MCF 10A (cell line): Measurements from ENCODE around the gene MAMLD1. TPM values are rescaled to one million over a fixed set of nuclear protein-coding genes. Genes with fewer than 3 reads are reported as not detected.

Source experiments
- BruUV-seq: library from RNA; stranded (reverse); fragments of 400-500 nt; replicated peaks from 2 replicates; lab custom pipeline; 2021; lab: Mats Ljungman, UMichigan
- CTCF ChIA-PET: fragments of 300-600 bp; sonication (Branson Sonifier 250); formaldehyde crosslinking; extraction: SDS; loops from one replicate; lab custom pipeline; 2021; ENCODE audit warnings: antibody characterized with exemption, inconsistent platforms; lab: Yijun Ruan, JAX
- POLR2A ChIA-PET: fragments of 300-600, 350-650 bp; sonication (Branson Sonifier 250); formaldehyde crosslinking; extraction: SDS; loops from one replicate; lab custom pipeline; 2020; ENCODE audit warnings: antibody characterized with exemption, inconsistent platforms; lab: Yijun Ruan, JAX
- DNase-seq: peaks from one replicate; pipeline ENCODE4 v3.0.0-alpha.2; 2018; ENCODE audit not compliant: unreplicated experiment
- H3K27ac Mint-ChIP-seq: one replicate; pipeline ENCODE4 v1.8.0; 2022; ENCODE audit warnings: mild to moderate bottlenecking, low read depth, mixed read lengths; ENCODE audit not compliant: unreplicated experiment
- H3K27me3 Mint-ChIP-seq: one replicate; pipeline ENCODE4 v1.8.0; 2022; ENCODE audit warnings: mixed read lengths; ENCODE audit not compliant: insufficient read depth, unreplicated experiment
- H3K36me3 Mint-ChIP-seq: one replicate; pipeline ENCODE4 v1.8.0; 2022; ENCODE audit warnings: mild to moderate bottlenecking, moderate library complexity, mixed read lengths; ENCODE audit not compliant: insufficient read depth, unreplicated experiment
- H3K4me1 Mint-ChIP-seq: one replicate; pipeline ENCODE4 v1.8.0; 2022; ENCODE audit warnings: mixed read lengths; ENCODE audit not compliant: insufficient read depth, unreplicated experiment
- H3K4me3 Mint-ChIP-seq: one replicate; pipeline ENCODE4 v1.8.0; 2022; ENCODE audit warnings: mild to moderate bottlenecking, moderate library complexity, mixed read lengths; ENCODE audit not compliant: unreplicated experiment
- H3K9me3 Mint-ChIP-seq: one replicate; pipeline ENCODE4 v1.8.0; 2022; ENCODE audit warnings: mixed read lengths; ENCODE audit not compliant: unreplicated experiment
- CTCF ChIP-seq: fragments of 200-600 bp; IDR thresholded peaks from one replicate; pipeline ENCODE4 v1.8.0; 2022; ENCODE audit warnings: antibody characterized with exemption, mild to moderate bottlenecking; ENCODE audit not compliant: unreplicated experiment
- intact Hi-C: fragments of 100-400 bp; cut with micrococcal nuclease; formaldehyde crosslinking; loops from 2 replicates; pipeline ENCODE4 v1.14.1; 2022
- total RNA-seq: library from RNA; stranded (reverse); gene quantifications from 2 replicates; pipeline ENCODE4 v1.2.3, GENCODE V29; 2022

MAMLD1 gene
- total RNA-seq, 1 experiment from 2014 or later: 1.9 TPM

GRCh38 chrX:150530821-150531220 lies 167.7 kb downstream of the MAMLD1 start:
- no peak for TF ChIP-seq CTCF
- Mint-ChIP-seq H3K27me3 (no peaks in the 10 kb centered on the region), H3K4me1 (peaks cover 5% of the 10 kb centered on the region), H3K27ac (no peak overlapping the region), H3K36me3 (no peaks in the 10 kb centered on the region), H3K4me3 (no peak overlapping the region), H3K9me3 (peaks cover 23% of the 10 kb centered on the region)
- intact Hi-C loops: no loop called here
- no peak for DNase-seq
- ChIA-PET POLR2A (interaction anchor here (0.6 kb wide), 1 partner anchor 37 kb away, joined by 5 read pairs; no protein-coding TSS in a partner anchor), CTCF (no interaction called here)
- no TSS peak for BruUV-seq

- Mint-ChIP-seq H3K4me1 (peaks cover 5% of the 10 kb centered on the region), H3K9me3 (peaks cover 29% of the 10 kb centered on the region)
- POLR2A ChIA-PET: no interaction called here
Measured at GRCh38 chrX:150531467-150531866, 168.3 kb downstream of the MAMLD1 start.

DNA sequence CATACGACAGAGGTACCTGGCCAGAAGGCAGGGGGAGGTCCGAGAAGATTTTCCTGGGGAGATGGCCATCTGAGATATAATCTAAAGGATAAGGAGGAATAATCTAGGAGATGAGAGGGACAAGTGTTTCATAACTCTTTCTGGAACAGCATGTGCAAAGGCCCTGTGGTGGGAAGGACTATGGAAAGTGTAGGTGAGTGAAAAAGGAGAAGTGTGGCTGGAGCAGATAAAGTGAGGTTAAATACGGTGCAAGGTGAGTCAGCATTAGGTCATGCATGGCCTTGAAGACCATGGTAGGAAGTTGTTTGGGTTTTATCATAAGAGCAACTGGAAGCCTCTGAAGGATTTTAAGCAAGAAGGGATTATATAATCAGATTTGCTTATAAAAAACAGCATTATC lies 170.7 kb downstream of the MAMLD1 start:
- TF ChIP-seq CTCF: no peak
- H3K9me3 Mint-ChIP-seq: peaks cover 31% of the 10 kb centered on the region
- no TSS peak for BruUV-seq

More at GRCh38 chrX:150531467-150531866, 168.3 kb downstream of the MAMLD1 start:
- CTCF ChIA-PET: no interaction called here
- H3K36me3 Mint-ChIP-seq: no peaks in the 10 kb centered on the region
- BruUV-seq: no TSS peak
- DNase-seq: no peak
- no peak for TF ChIP-seq CTCF
- intact Hi-C loops: no loop called here
- no peak overlapping the region for H3K27ac Mint-ChIP-seq
- no peaks in the 10 kb centered on the region for H3K27me3 Mint-ChIP-seq
- no peak overlapping the region for H3K4me3 Mint-ChIP-seq

DNA sequence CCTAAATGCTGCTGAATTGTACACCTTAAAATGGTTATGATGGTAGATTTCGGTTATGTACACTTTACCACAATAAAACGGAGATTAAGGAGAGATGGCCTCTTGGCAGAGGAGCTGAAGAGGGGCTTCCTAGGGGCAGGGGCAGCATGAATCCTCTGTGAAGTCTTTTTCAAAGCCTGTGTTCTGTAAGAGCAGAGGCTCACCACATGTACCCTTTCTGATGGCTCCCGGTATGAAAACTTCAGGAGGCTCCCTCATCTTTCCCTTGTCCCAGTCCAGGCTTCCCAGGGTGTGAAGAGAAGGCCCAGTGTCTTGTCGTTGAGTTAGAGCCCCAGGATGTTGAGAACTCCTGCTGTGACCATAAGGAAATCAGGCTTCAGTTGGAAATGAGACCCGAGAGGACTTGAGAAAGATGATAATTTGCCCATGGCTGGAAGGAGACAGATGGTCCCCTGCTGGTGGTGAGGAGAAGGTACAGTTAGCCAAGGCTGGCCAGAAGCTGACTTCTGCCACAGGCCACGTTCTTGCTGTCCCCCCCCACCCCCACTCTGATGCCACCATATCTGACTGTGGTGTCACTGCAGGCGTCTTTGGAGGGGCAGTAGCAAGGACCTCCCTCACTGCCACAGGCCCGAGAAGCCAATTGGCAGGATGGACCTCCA lies 173.5 kb downstream of the MAMLD1 start:
- H3K27ac Mint-ChIP-seq: no peak overlapping the region
- ChIA-PET POLR2A (no interaction called here), CTCF (no interaction called here)
- H3K27me3 Mint-ChIP-seq: no peaks in the 10 kb centered on the region
- no peaks in the 10 kb centered on the region for H3K36me3 Mint-ChIP-seq
- no TSS peak for BruUV-seq
- DNase-seq: no peak
- peaks cover 31% of the 10 kb centered on the region for H3K9me3 Mint-ChIP-seq
- H3K4me1 Mint-ChIP-seq: peaks cover 5% of the 10 kb centered on the region
- no peak overlapping the region for H3K4me3 Mint-ChIP-seq
- TF ChIP-seq CTCF: no peak
- intact Hi-C loops: no loop called here

More for the DNA sequence above, 170.7 kb downstream of the MAMLD1 start:
- Mint-ChIP-seq H3K36me3 (no peaks in the 10 kb centered on the region), H3K27ac (no peak overlapping the region), H3K27me3 (no peaks in the 10 kb centered on the region), H3K4me3 (no peak overlapping the region), H3K4me1 (peaks cover 5% of the 10 kb centered on the region)
- intact Hi-C loops: no loop called here
- POLR2A ChIA-PET: no interaction called here
- no peak for DNase-seq
- CTCF ChIA-PET: no interaction called here
